Activated naive CD8-positive, alpha-beta T cell treated with anti-CD3 and anti-CD28 coated beads for 36 hours (primary cell): ENCODE measurements around the gene IFITM10. TPM values are rescaled to one million over a fixed set of nuclear protein-coding genes. Genes with fewer than 3 reads are reported as not detected.

Experiments
- DNase-seq: peaks from one replicate; pipeline ENCODE4 v3.0.0; 2021
- H3K27ac Mint-ChIP-seq: one replicate; pipeline ENCODE4 v1.8.0; 2022; ENCODE audit warnings: mild to moderate bottlenecking, moderate library complexity, mixed read lengths
- H3K27me3 Mint-ChIP-seq: one replicate; pipeline ENCODE4 v1.8.0; 2022; ENCODE audit warnings: mild to moderate bottlenecking, mixed read lengths
- H3K36me3 Mint-ChIP-seq: one replicate; pipeline ENCODE4 v1.8.0; 2021; ENCODE audit warnings: mild to moderate bottlenecking, mixed read lengths
- H3K4me1 Mint-ChIP-seq: one replicate; pipeline ENCODE4 v1.8.0; 2021; ENCODE audit warnings: mixed read lengths
- H3K4me3 Mint-ChIP-seq: one replicate; pipeline ENCODE4 v1.8.0; 2022; ENCODE audit warnings: mild to moderate bottlenecking, moderate library complexity, mixed read lengths
- H3K9me3 Mint-ChIP-seq: one replicate; pipeline ENCODE4 v1.8.0; 2022; ENCODE audit warnings: mixed read lengths
- total RNA-seq, 2 experiments: library from RNA; stranded (reverse); gene quantifications; one replicate each; pipeline ENCODE4 v1.2.3, GENCODE V29; 2021

Gene IFITM10
- total RNA-seq, 2 experiments from 2014 or later = not detected

GRCh38 chr11:1761110-1761856 lies 10.9 kb upstream of the IFITM10 start:
- H3K27ac Mint-ChIP-seq = no peak overlapping the region
- no peaks in the 10 kb centered on the region for H3K36me3 Mint-ChIP-seq
- H3K4me3 Mint-ChIP-seq = no peak overlapping the region
- peaks cover 41% of the 10 kb centered on the region for H3K4me1 Mint-ChIP-seq
- no peaks in the 10 kb centered on the region for H3K27me3 Mint-ChIP-seq
- no peak for DNase-seq
- H3K9me3 Mint-ChIP-seq = no peaks in the 10 kb centered on the region

- no peak for DNase-seq
- Mint-ChIP-seq H3K36me3 (peaks cover 4% of the 10 kb centered on the region), H3K27ac (no peak overlapping the region), H3K4me1 (peaks cover 46% of the 10 kb centered on the region), H3K27me3 (no peaks in the 10 kb centered on the region), H3K4me3 (no peak overlapping the region), H3K9me3 (no peaks in the 10 kb centered on the region)
These were observed 10.1 kb upstream of the IFITM10 start for GRCh38 chr11:1760351-1761109.

- Mint-ChIP-seq H3K27me3 (no peaks in the 10 kb centered on the region), H3K9me3 (no peaks in the 10 kb centered on the region), H3K4me1 (peaks cover 51% of the 10 kb centered on the region), H3K27ac (no peak overlapping the region), H3K4me3 (no peak overlapping the region), H3K36me3 (peaks cover 6% of the 10 kb centered on the region)
- DNase-seq = no peak
These were observed 9.4 kb upstream of the IFITM10 start for GRCh38 chr11:1759851-1760220.

- no peak for DNase-seq
- Mint-ChIP-seq H3K36me3 (peaks cover 6% of the 10 kb centered on the region), H3K9me3 (no peaks in the 10 kb centered on the region), H3K4me1 (peaks cover 51% of the 10 kb centered on the region), H3K4me3 (no peak overlapping the region), H3K27me3 (no peaks in the 10 kb centered on the region), H3K27ac (peak overlapping the region; percentile 74)
These were observed 8.9 kb upstream of the IFITM10 start for GRCh38 chr11:1759151-1759850.

GRCh38 chr11:1758611-1759150 lies 8.3 kb upstream of the IFITM10 start:
- Mint-ChIP-seq H3K4me3 (peak overlapping the region; percentile 48), H3K36me3 (peaks cover 6% of the 10 kb centered on the region)

GRCh38 chr11:1757861-1758610 lies 7.6 kb upstream of the IFITM10 start:
- no peaks in the 10 kb centered on the region for H3K9me3 Mint-ChIP-seq
- peak overlapping the region; percentile 68 for H3K4me3 Mint-ChIP-seq
- peaks cover 7% of the 10 kb centered on the region for H3K36me3 Mint-ChIP-seq
- H3K27ac Mint-ChIP-seq = peak overlapping the region; percentile 89
- peak; percentile 61 for DNase-seq
- H3K4me1 Mint-ChIP-seq = peaks cover 53% of the 10 kb centered on the region
- H3K27me3 Mint-ChIP-seq = no peaks in the 10 kb centered on the region

More at GRCh38 chr11:1758611-1759150, 8.3 kb upstream of the IFITM10 start:
- H3K4me1 Mint-ChIP-seq = peaks cover 49% of the 10 kb centered on the region
- H3K27me3 Mint-ChIP-seq = no peaks in the 10 kb centered on the region
- H3K9me3 Mint-ChIP-seq = no peaks in the 10 kb centered on the region
- DNase-seq = no peak
- H3K27ac Mint-ChIP-seq = peak overlapping the region; percentile 74

GRCh38 chr11:1756791-1757771 lies 6.7 kb upstream of the IFITM10 start:
- Mint-ChIP-seq H3K27ac (peak overlapping the region; percentile 89), H3K27me3 (no peaks in the 10 kb centered on the region), H3K36me3 (peaks cover 8% of the 10 kb centered on the region), H3K4me3 (peak overlapping the region; percentile 68), H3K9me3 (no peaks in the 10 kb centered on the region), H3K4me1 (peaks cover 49% of the 10 kb centered on the region)
- peak; percentile 26 for DNase-seq

- Mint-ChIP-seq H3K27me3 (no peaks in the 10 kb centered on the region), H3K27ac (peak overlapping the region; percentile 44), H3K4me3 (peak overlapping the region; percentile 57), H3K36me3 (peaks cover 8% of the 10 kb centered on the region), H3K4me1 (peaks cover 46% of the 10 kb centered on the region), H3K9me3 (no peaks in the 10 kb centered on the region)
- DNase-seq = no peak
These were observed 5.5 kb upstream of the IFITM10 start for GRCh38 chr11:1755692-1756561.

GRCh38 chr11:1755344-1755691 lies 4.9 kb upstream of the IFITM10 start:
- Mint-ChIP-seq H3K9me3 (no peaks in the 10 kb centered on the region), H3K27me3 (peaks cover 4% of the 10 kb centered on the region), H3K36me3 (peaks cover 8% of the 10 kb centered on the region), H3K4me3 (no peak overlapping the region), H3K4me1 (peaks cover 49% of the 10 kb centered on the region), H3K27ac (no peak overlapping the region)
- DNase-seq = no peak

- Mint-ChIP-seq H3K4me3 (no peak overlapping the region), H3K27me3 (peaks cover 11% of the 10 kb centered on the region), H3K4me1 (peaks cover 53% of the 10 kb centered on the region), H3K9me3 (no peaks in the 10 kb centered on the region), H3K36me3 (peaks cover 8% of the 10 kb centered on the region), H3K27ac (no peak overlapping the region)
- no peak for DNase-seq
These were observed 4.2 kb upstream of the IFITM10 start for GRCh38 chr11:1754376-1755150.

- Mint-ChIP-seq H3K4me3 (no peak overlapping the region), H3K27me3 (peaks cover 15% of the 10 kb centered on the region), H3K4me1 (peaks cover 55% of the 10 kb centered on the region), H3K27ac (no peak overlapping the region), H3K36me3 (peaks cover 8% of the 10 kb centered on the region), H3K9me3 (no peaks in the 10 kb centered on the region)
- no peak for DNase-seq
These were observed 3.5 kb upstream of the IFITM10 start for GRCh38 chr11:1753929-1754305.

GRCh38 chr11:1753229-1753928 lies 3.0 kb upstream of the IFITM10 start:
- H3K4me1 Mint-ChIP-seq = peaks cover 49% of the 10 kb centered on the region
- H3K4me3 Mint-ChIP-seq = no peak overlapping the region
- no peak overlapping the region for H3K27ac Mint-ChIP-seq
- peaks cover 18% of the 10 kb centered on the region for H3K27me3 Mint-ChIP-seq
- no peaks in the 10 kb centered on the region for H3K9me3 Mint-ChIP-seq
- H3K36me3 Mint-ChIP-seq = peaks cover 8% of the 10 kb centered on the region
- no peak for DNase-seq
